Measurements from ENCODE around the gene ZC3H7A.

Gene ZC3H7A

GRCh38 chr16:11774065-11774626, 22.9 kb downstream of the ZC3H7A start:
- no peak for DNase-seq

- DNase-seq, result no peak
Measured at GRCh38 chr16:11768849-11769248, 28.2 kb downstream of the ZC3H7A start.

GRCh38 chr16:11762431-11762830, 34.6 kb downstream of the ZC3H7A start:
- no peak for DNase-seq

GRCh38 chr16:11759997-11760396, 37.1 kb downstream of the ZC3H7A start:
- DNase-seq, result no peak

- no peak for DNase-seq
Measured at GRCh38 chr16:11759163-11759834, 37.8 kb downstream of the ZC3H7A start.

- no peak for DNase-seq
Measured at GRCh38 chr16:11757671-11758545, 39.1 kb downstream of the ZC3H7A start.

- no peak for DNase-seq
Measured at GRCh38 chr16:11756248-11756647, 40.8 kb downstream of the ZC3H7A start.

- DNase-seq, result no peak
Measured at GRCh38 chr16:11755022-11755760, 41.9 kb downstream of the ZC3H7A start.

- no peak for DNase-seq
Measured at GRCh38 chr16:11752856-11753255, 44.2 kb downstream of the ZC3H7A start.

GRCh38 chr16:11750056-11750455, 47.0 kb downstream of the ZC3H7A start:
- DNase-seq, result no peak

- no peak for DNase-seq
Measured at GRCh38 chr16:11748404-11749254, 48.4 kb downstream of the ZC3H7A start.

GRCh38 chr16:11747949-11748403, 49.1 kb downstream of the ZC3H7A start:
- DNase-seq, result no peak

- no peak for DNase-seq
Measured at GRCh38 chr16:11744075-11744470, 53.0 kb downstream of the ZC3H7A start.

- DNase-seq, result peak in 4 of 5 donors; percentile 8 to 53 (median 14)
Measured at GRCh38 chr16:11743308-11744074, 53.6 kb downstream of the ZC3H7A start.

GRCh38 chr16:11742536-11743307, 54.3 kb downstream of the ZC3H7A start, which contains the start of gene TXNDC11:
Gene TXNDC11 (minus strand): TSS chr16:11742857. CDS start chr16:11742730, 127 bp downstream.
- DNase-seq, result peak; percentile 97 to 99 (median 99)

- peak in 4 of 5 donors; percentile 30 to 49 (median 34) for DNase-seq
Measured at GRCh38 chr16:11742093-11742535, 54.9 kb downstream of the ZC3H7A start.

GRCh38 chr16:11740567-11740966, 56.5 kb downstream of the ZC3H7A start:
- no peak for DNase-seq

GRCh38 chr16:11738742-11739544, 58.1 kb downstream of the ZC3H7A start:
- peak in 1 of 5 donors; percentile 64 for DNase-seq

- no peak for DNase-seq
Measured at GRCh38 chr16:11737713-11738112, 59.3 kb downstream of the ZC3H7A start.

Data from T-helper 1 cell (primary cell).